ENCODE measurements around the gene NCK2. TPM values are rescaled to one million over a fixed set of nuclear protein-coding genes. Genes with fewer than 3 reads are reported as not detected.
A peak's percentile ranks its signal among the peaks of the same experiment; 100 is the strongest.

The NCK2 gene
- total RNA-seq, 1 experiment from 2014 or later, result 75.4 TPM

DNA sequence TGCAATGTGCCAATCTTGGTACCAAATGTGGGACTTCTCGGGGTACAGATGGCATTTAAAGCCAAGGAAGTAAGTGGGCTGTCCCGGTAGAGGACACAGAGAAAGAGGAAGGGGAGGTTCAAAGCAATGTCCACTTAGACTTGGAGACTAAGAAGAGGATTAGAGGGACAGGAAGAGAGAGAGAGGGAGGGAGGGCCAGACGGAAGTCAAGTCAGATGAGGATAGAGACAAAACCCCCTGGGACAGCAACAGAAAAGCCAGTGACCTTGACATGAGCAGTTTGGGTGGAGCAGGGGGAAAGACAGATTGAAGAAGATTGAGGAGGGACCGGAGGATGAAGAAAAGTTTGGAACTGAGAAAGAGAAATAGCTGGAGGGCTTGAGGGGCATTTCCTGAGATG is 164.5 kb downstream of the NCK2 start (continued):
- TF ChIP-seq, protein P1, sequence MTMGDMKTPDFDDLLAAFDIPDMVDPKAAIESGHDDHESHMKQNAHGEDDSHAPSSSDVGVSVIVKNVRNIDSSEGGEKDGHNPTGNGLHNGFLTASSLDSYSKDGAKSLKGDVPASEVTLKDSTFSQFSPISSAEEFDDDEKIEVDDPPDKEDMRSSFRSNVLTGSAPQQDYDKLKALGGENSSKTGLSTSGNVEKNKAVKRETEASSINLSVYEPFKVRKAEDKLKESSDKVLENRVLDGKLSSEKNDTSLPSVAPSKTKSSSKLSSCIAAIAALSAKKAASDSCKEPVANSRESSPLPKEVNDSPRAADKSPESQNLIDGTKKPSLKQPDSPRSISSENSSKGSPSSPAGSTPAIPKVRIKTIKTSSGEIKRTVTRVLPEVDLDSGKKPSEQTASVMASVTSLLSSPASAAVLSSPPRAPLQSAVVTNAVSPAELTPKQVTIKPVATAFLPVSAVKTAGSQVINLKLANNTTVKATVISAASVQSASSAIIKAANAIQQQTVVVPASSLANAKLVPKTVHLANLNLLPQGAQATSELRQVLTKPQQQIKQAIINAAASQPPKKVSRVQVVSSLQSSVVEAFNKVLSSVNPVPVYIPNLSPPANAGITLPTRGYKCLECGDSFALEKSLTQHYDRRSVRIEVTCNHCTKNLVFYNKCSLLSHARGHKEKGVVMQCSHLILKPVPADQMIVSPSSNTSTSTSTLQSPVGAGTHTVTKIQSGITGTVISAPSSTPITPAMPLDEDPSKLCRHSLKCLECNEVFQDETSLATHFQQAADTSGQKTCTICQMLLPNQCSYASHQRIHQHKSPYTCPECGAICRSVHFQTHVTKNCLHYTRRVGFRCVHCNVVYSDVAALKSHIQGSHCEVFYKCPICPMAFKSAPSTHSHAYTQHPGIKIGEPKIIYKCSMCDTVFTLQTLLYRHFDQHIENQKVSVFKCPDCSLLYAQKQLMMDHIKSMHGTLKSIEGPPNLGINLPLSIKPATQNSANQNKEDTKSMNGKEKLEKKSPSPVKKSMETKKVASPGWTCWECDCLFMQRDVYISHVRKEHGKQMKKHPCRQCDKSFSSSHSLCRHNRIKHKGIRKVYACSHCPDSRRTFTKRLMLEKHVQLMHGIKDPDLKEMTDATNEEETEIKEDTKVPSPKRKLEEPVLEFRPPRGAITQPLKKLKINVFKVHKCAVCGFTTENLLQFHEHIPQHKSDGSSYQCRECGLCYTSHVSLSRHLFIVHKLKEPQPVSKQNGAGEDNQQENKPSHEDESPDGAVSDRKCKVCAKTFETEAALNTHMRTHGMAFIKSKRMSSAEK (CRISPR knock-in tag; IDR thresholded peaks at IDR 0.05; ENCODE audit: borderline replicate concordance), result no peak
- TF ChIP-seq, protein P2, sequence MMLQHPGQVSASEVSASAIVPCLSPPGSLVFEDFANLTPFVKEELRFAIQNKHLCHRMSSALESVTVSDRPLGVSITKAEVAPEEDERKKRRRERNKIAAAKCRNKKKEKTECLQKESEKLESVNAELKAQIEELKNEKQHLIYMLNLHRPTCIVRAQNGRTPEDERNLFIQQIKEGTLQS (CRISPR knock-in tag; conservative IDR thresholded peaks at IDR 0.05), result no peak

DNA sequence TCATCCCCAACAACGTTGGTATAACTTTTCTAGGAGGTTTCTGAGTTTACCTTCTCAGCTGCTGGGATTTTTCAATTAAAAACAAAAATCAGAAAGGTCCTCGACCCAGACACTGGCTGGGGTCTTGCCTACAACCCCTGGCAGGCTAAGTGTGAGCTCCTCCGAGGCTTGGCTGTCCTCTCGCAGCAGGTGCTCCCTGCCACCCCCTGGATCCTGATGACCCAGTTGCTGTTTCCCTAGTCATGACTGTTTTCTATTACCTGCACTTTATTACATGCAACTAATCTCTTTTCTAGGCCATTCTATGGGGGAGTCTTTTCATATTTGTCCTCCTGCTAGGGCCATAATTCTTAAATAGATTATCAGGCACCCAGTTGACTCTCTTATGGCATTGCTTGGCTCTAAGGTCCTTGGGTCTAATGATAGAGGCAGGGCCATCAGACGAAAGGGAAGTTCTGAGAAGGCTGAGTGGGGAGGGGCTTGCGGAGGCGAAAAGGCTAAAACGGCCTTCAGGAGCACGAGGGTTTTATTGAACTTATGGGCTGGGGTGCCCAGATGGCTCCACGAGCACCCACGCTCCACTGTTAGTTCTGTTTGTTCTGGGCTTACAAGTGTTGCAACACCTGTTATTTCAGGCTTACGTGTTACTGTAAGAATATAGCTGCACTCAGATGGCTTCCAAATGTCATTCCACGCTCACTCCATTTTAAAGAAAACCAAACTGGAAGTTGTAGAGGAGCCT is 166.0 kb downstream of the NCK2 start:
- no peak for TF ChIP-seq PRRX2 (CRISPR knock-in tag; IDR thresholded peaks at IDR 0.05)
- peak; percentile 64; the same call in 1 of the 2 replicates for TF ChIP-seq GABPB1 (CRISPR knock-in tag; IDR thresholded peaks at IDR 0.05)
- ATAC-seq, result no peak
- Mint-ChIP-seq H3K27me3 (ENCODE audit: low read depth) (peaks cover 2% of the 10 kb centered on the region; the same call in 1 of the 2 replicates), H3K4me1 (peaks cover 10% of the 10 kb centered on the region), H3K4me3 (no peak overlapping the region), H3K27ac (no peak overlapping the region), H3K9me3 (peaks cover 19% of the 10 kb centered on the region), H3K36me3 (no peaks in the 10 kb centered on the region; the same call in 1 of the 2 replicates)
- CTCF ChIA-PET, result no interaction called here
- POLR2A ChIA-PET, result no interaction called here
- no peak for DNase-seq (ENCODE audit: low spot score)

DNA sequence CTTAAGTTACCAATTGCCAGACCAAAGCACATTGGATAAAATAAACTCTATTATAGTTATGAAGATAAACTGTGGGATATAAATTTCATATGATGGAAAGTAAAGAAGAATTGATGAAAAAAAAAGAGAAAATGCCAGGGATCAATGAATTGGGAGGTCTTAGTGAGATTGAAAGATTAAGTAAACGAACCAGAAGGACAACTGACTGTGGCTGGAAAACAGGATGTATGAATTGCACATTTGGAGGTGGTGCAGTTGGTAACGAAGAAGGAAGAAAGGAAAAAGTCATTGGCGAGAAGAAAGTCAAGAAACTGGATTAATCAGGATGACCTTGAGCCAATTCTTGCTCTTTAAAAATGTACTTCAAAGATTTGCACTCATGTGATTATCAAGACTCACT is 166.7 kb downstream of the NCK2 start:
- no peak overlapping the region for H3K27ac Mint-ChIP-seq
- H3K9me3 Mint-ChIP-seq, result peaks cover 20% of the 10 kb centered on the region
- peaks cover 10% of the 10 kb centered on the region for H3K4me1 Mint-ChIP-seq
- ChIA-PET POLR2A (no interaction called here), CTCF (no interaction called here)
- DNase-seq (ENCODE audit: low spot score), result no peak
- peaks cover 2% of the 10 kb centered on the region; the same call in 1 of the 2 replicates for H3K27me3 Mint-ChIP-seq (ENCODE audit: low read depth)
- ATAC-seq, result no peak
- H3K4me3 Mint-ChIP-seq, result no peak overlapping the region
- no peaks in the 10 kb centered on the region; the same call in 1 of the 2 replicates for H3K36me3 Mint-ChIP-seq
- TF ChIP-seq MXD4 (CRISPR knock-in tag; IDR thresholded peaks at IDR 0.05; ENCODE audit: borderline replicate concordance) (no peak), TCF7 (CRISPR knock-in tag; IDR thresholded peaks at IDR 0.05; ENCODE audit: low read depth) (no peak), OVOL2 (CRISPR knock-in tag; IDR thresholded peaks at IDR 0.05; ENCODE audit: borderline replicate concordance) (no peak), ZBTB21 (CRISPR knock-in tag; IDR thresholded peaks at IDR 0.05; ENCODE audit: borderline replicate concordance) (no peak)
- TF ChIP-seq, protein P3, sequence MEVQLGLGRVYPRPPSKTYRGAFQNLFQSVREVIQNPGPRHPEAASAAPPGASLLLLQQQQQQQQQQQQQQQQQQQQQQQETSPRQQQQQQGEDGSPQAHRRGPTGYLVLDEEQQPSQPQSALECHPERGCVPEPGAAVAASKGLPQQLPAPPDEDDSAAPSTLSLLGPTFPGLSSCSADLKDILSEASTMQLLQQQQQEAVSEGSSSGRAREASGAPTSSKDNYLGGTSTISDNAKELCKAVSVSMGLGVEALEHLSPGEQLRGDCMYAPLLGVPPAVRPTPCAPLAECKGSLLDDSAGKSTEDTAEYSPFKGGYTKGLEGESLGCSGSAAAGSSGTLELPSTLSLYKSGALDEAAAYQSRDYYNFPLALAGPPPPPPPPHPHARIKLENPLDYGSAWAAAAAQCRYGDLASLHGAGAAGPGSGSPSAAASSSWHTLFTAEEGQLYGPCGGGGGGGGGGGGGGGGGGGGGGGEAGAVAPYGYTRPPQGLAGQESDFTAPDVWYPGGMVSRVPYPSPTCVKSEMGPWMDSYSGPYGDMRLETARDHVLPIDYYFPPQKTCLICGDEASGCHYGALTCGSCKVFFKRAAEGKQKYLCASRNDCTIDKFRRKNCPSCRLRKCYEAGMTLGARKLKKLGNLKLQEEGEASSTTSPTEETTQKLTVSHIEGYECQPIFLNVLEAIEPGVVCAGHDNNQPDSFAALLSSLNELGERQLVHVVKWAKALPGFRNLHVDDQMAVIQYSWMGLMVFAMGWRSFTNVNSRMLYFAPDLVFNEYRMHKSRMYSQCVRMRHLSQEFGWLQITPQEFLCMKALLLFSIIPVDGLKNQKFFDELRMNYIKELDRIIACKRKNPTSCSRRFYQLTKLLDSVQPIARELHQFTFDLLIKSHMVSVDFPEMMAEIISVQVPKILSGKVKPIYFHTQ (CRISPR knock-in tag; IDR thresholded peaks at IDR 0.05), result no peak
- TF ChIP-seq, protein P4, sequence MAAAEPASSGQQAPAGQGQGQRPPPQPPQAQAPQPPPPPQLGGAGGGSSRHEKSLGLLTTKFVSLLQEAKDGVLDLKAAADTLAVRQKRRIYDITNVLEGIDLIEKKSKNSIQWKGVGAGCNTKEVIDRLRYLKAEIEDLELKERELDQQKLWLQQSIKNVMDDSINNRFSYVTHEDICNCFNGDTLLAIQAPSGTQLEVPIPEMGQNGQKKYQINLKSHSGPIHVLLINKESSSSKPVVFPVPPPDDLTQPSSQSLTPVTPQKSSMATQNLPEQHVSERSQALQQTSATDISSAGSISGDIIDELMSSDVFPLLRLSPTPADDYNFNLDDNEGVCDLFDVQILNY (CRISPR knock-in tag; IDR thresholded peaks at IDR 0.05), result no peak
- TF ChIP-seq, protein P5, sequence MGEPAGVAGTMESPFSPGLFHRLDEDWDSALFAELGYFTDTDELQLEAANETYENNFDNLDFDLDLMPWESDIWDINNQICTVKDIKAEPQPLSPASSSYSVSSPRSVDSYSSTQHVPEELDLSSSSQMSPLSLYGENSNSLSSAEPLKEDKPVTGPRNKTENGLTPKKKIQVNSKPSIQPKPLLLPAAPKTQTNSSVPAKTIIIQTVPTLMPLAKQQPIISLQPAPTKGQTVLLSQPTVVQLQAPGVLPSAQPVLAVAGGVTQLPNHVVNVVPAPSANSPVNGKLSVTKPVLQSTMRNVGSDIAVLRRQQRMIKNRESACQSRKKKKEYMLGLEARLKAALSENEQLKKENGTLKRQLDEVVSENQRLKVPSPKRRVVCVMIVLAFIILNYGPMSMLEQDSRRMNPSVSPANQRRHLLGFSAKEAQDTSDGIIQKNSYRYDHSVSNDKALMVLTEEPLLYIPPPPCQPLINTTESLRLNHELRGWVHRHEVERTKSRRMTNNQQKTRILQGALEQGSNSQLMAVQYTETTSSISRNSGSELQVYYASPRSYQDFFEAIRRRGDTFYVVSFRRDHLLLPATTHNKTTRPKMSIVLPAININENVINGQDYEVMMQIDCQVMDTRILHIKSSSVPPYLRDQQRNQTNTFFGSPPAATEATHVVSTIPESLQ (CRISPR knock-in tag; IDR thresholded peaks at IDR 0.05), result no peak
- TF ChIP-seq, protein P6, sequence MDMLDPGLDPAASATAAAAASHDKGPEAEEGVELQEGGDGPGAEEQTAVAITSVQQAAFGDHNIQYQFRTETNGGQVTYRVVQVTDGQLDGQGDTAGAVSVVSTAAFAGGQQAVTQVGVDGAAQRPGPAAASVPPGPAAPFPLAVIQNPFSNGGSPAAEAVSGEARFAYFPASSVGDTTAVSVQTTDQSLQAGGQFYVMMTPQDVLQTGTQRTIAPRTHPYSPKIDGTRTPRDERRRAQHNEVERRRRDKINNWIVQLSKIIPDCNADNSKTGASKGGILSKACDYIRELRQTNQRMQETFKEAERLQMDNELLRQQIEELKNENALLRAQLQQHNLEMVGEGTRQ (CRISPR knock-in tag; IDR thresholded peaks at IDR 0.05), result no peak
- TF ChIP-seq, protein P7, sequence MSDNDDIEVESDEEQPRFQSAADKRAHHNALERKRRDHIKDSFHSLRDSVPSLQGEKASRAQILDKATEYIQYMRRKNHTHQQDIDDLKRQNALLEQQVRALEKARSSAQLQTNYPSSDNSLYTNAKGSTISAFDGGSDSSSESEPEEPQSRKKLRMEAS (CRISPR knock-in tag; IDR thresholded peaks at IDR 0.05), result no peak
- TF ChIP-seq, protein P8, sequence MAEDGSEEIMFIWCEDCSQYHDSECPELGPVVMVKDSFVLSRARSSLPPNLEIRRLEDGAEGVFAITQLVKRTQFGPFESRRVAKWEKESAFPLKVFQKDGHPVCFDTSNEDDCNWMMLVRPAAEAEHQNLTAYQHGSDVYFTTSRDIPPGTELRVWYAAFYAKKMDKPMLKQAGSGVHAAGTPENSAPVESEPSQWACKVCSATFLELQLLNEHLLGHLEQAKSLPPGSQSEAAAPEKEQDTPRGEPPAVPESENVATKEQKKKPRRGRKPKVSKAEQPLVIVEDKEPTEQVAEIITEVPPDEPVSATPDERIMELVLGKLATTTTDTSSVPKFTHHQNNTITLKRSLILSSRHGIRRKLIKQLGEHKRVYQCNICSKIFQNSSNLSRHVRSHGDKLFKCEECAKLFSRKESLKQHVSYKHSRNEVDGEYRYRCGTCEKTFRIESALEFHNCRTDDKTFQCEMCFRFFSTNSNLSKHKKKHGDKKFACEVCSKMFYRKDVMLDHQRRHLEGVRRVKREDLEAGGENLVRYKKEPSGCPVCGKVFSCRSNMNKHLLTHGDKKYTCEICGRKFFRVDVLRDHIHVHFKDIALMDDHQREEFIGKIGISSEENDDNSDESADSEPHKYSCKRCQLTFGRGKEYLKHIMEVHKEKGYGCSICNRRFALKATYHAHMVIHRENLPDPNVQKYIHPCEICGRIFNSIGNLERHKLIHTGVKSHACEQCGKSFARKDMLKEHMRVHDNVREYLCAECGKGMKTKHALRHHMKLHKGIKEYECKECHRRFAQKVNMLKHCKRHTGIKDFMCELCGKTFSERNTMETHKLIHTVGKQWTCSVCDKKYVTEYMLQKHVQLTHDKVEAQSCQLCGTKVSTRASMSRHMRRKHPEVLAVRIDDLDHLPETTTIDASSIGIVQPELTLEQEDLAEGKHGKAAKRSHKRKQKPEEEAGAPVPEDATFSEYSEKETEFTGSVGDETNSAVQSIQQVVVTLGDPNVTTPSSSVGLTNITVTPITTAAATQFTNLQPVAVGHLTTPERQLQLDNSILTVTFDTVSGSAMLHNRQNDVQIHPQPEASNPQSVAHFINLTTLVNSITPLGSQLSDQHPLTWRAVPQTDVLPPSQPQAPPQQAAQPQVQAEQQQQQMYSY (CRISPR knock-in tag; IDR thresholded peaks at IDR 0.05), result no peak

Data from WTC11 (cell line).